Measurements from ENCODE around the gene OSBPL1A. TPM values are rescaled to one million over a fixed set of nuclear protein-coding genes. Genes with fewer than 3 reads are reported as not detected.

OSBPL1A gene
- total and polyA plus RNA-seq, 10 of the 15 experiments (the other 5 are each of a cell fraction or from before 2014, with no cell fraction given), result 0.02 to 0.83 (median 0.11) TPM; not detected in 6

- TF ChIP-seq PKNOX1 (IDR thresholded peaks at IDR 0.05) (no peak), CEBPZ (IDR thresholded peaks at IDR 0.05; ENCODE audit: low read depth, low read length) (no peak), KLF5 (IDR thresholded peaks at IDR 0.05; ENCODE audit: partially characterized antibody) (no peak), HDGF (IDR thresholded peaks at IDR 0.05) (no peak), MLLT1 (IDR thresholded peaks at IDR 0.05) (no peak), ZNF592 (IDR thresholded peaks at IDR 0.05) (no peak), SPI1 (IDR thresholded peaks at IDR 0.05; ENCODE audit: borderline replicate concordance, insufficient read depth, low read depth, low read length) (no peak), RFX5 (IDR thresholded peaks at IDR 0.05; ENCODE audit: low read depth, low read length) (no peak), RELA (IDR thresholded peaks at IDR 0.05; ENCODE audit: borderline replicate concordance, partially characterized antibody) (no peak), SREBF1 (IDR thresholded peaks at IDR 0.05; ENCODE audit: low read length) (no peak), SREBF2 (IDR thresholded peaks at IDR 0.05; ENCODE audit: low read length) (no peak)
These were observed 276.9 kb downstream of the OSBPL1A start (continued) for GRCh38 chr18:24120676-24121075.
